HepG2 (cell line): ENCODE results near the gene AMBRA1. TPM values are rescaled to one million over a fixed set of nuclear protein-coding genes. Genes with fewer than 3 reads are reported as not detected.
A peak's percentile ranks its signal among the peaks of the same experiment; 100 is the strongest.

ENCODE experiments used
- ATAC-seq: fragments of 200-7000 bp; cut with Tn5 transposase; 3 replicates; pipeline ENCODE4 v1.9.1; 2020; ENCODE audit warnings: mild to moderate bottlenecking, moderate library complexity
- BruUV-seq: library from RNA; stranded (reverse); fragments of 400-500 nt; replicated peaks from 2 replicates; lab custom pipeline; 2021; lab: Mats Ljungman, UMichigan
- CTCF ChIA-PET: fragments of 300-600 bp; formaldehyde crosslinking; extraction: SDS; loops from one replicate; lab custom pipeline; 2021; ENCODE audit warnings: low total read pairs, inconsistent platforms, low intra/inter-chr PET ratio; lab: Yijun Ruan, JAX
- POLR2A ChIA-PET: fragments of 350-600 bp; sonication (Branson Sonifier 250); formaldehyde crosslinking; loops from one replicate; lab custom pipeline; 2020; ENCODE audit warnings: antibody characterized with exemption, inconsistent platforms; lab: Yijun Ruan, JAX
- DNase-seq: peaks from one replicate; pipeline ENCODE4 v3.0.0-alpha.2; 2015; ENCODE audit warnings: low spot score
- FAIRE-seq: peaks from 3 replicates; lab custom pipeline; 2011; peaks lifted over from hg19 to GRCh38; lab: Jason Lieb, UNC
- H2AFZ ChIP-seq: one replicate; pipeline ENCODE4 v1.6.1; 2011; ENCODE audit warnings: low read length, inconsistent platforms
- H3K27ac ChIP-seq: fragments of 300-600 bp; 3 replicates; pipeline ENCODE4 v1.8.0; 2011; ENCODE audit warnings: mixed run types, mild to moderate bottlenecking, mixed read lengths, low read length, inconsistent platforms; ENCODE audit not compliant: insufficient read depth; ENCODE audit errors: extremely low read length
- H3K27me3 ChIP-seq, 2 experiments: fragments of 200-600 bp in 1 of 2; 2 replicates in 1 of 2; 3 replicates in 1 of 2; pipeline versions ENCODE4 v1.6.0 to v1.8.0; 2011; ENCODE audit warnings: low read length in 2 of 2, mild to moderate bottlenecking in 2 of 2, moderate library complexity in 2 of 2, inconsistent platforms in 1 of 2; ENCODE audit not compliant: insufficient read depth in 2 of 2, control insufficient read depth in 1 of 2
- H3K36me3 ChIP-seq, 2 experiments: fragments of 200-600 bp in 1 of 2; replicated peaks in 1 of 2; 2 replicates in 1 of 2; 3 replicates in 1 of 2; pipeline versions ENCODE4 v1.5.1 to v1.8.0; 2011; ENCODE audit warnings: low read length in 2 of 2, inconsistent platforms in 1 of 2; ENCODE audit not compliant: insufficient read depth in 2 of 2, control insufficient read depth in 1 of 2
- H3K4me1 ChIP-seq: 2 replicates; pipeline ENCODE4 v1.5.1; 2012; ENCODE audit warnings: low read length, inconsistent platforms; ENCODE audit not compliant: insufficient read depth
- H3K4me2 ChIP-seq: 2 replicates; pipeline ENCODE4 v1.6.0; 2011; ENCODE audit warnings: low read depth, low read length, inconsistent platforms
- H3K4me3 ChIP-seq, 3 experiments: fragments of 200-600 bp in 1 of 3; sonication (generic), shearing (Covaris generic) in 1 of 3; replicated peaks in 1 of 3; 2 replicates each; pipeline ENCODE4 v1.5.1; 2011 to 2016; ENCODE audit warnings: low read length in 3 of 3, inconsistent platforms in 2 of 3, low read depth in 2 of 3, mild to moderate bottlenecking in 2 of 3, control low read depth in 1 of 3, mixed read lengths in 1 of 3; ENCODE audit not compliant: insufficient read depth in 1 of 3
- H3K79me2 ChIP-seq: one replicate; pipeline ENCODE4 v1.6.1; 2011; ENCODE audit warnings: low read length, inconsistent platforms; ENCODE audit not compliant: insufficient read depth
- H3K9ac ChIP-seq: 2 replicates; pipeline ENCODE4 v1.6.0; 2011; ENCODE audit warnings: mild to moderate bottlenecking, low read depth, low read length, inconsistent platforms; ENCODE audit not compliant: insufficient read depth
- H3K9me3 ChIP-seq: 2 replicates; pipeline ENCODE4 v1.5.1; 2012; ENCODE audit warnings: mild to moderate bottlenecking, low read length
- H4K20me1 ChIP-seq: 2 replicates; pipeline ENCODE4 v1.6.0; 2011; ENCODE audit warnings: inconsistent platforms, mild to moderate bottlenecking, low read length, moderate library complexity; ENCODE audit not compliant: insufficient read depth
- FOXO1 ChIP-seq: sonication (generic); formaldehyde crosslinking; IDR thresholded peaks from 2 replicates; pipeline ENCODE4 v1.4.0; 2020; ENCODE audit warnings: missing genetic modification reagents
- GZF1 ChIP-seq: sonication (generic); formaldehyde crosslinking; IDR thresholded peaks from 2 replicates; pipeline ENCODE4 v1.5.1; 2020; ENCODE audit warnings: mild to moderate bottlenecking, missing genetic modification reagents
- KLF12 ChIP-seq: sonication (generic); formaldehyde crosslinking; IDR thresholded peaks from 2 replicates; pipeline ENCODE4 v1.4.0; 2020; ENCODE audit warnings: missing genetic modification reagents, borderline replicate concordance
- POLR2AphosphoS5 ChIP-seq: IDR thresholded peaks from 2 replicates; pipeline ENCODE4 v1.6.1; 2012; ENCODE audit warnings: low read depth, low read length
- RARA ChIP-seq: IDR thresholded peaks from 2 replicates; pipeline ENCODE4 v1.6.1; 2016; ENCODE audit warnings: missing genetic modification reagents, missing compliant biosample characterization
- SP140L ChIP-seq: sonication (generic); formaldehyde crosslinking; IDR thresholded peaks from 2 replicates; pipeline ENCODE4 v1.4.0; 2020; ENCODE audit warnings: missing genetic modification reagents, borderline replicate concordance
- TFDP1 ChIP-seq: IDR thresholded peaks from 2 replicates; pipeline ENCODE4 v1.6.1; 2016; ENCODE audit warnings: missing compliant biosample characterization, missing genetic modification reagents, borderline replicate concordance
- XBP1 ChIP-seq: sonication (generic); formaldehyde crosslinking; IDR thresholded peaks from 2 replicates; pipeline ENCODE4 v1.5.0; 2020; ENCODE audit warnings: missing genetic modification reagents
- ZBTB42 ChIP-seq: sonication (generic); formaldehyde crosslinking; IDR thresholded peaks from 2 replicates; pipeline ENCODE4 v1.5.0; 2020; ENCODE audit warnings: mild to moderate bottlenecking, missing genetic modification reagents
- ZNF121 ChIP-seq: sonication (generic); formaldehyde crosslinking; IDR thresholded peaks from 2 replicates; pipeline ENCODE4 v1.5.0; 2020; ENCODE audit warnings: mild to moderate bottlenecking, missing genetic modification reagents
- ZNF232 ChIP-seq: sonication (generic); formaldehyde crosslinking; IDR thresholded peaks from 2 replicates; pipeline ENCODE4 v1.4.0; 2020; ENCODE audit warnings: missing genetic modification reagents, borderline replicate concordance
- ZNF3 ChIP-seq: IDR thresholded peaks from 2 replicates; pipeline ENCODE4 v1.7.0; 2017; ENCODE audit warnings: inconsistent platforms
- ZNF317 ChIP-seq: sonication (generic); formaldehyde crosslinking; IDR thresholded peaks from 2 replicates; pipeline ENCODE4 v1.5.0; 2020; ENCODE audit warnings: mild to moderate bottlenecking, missing genetic modification reagents
- ZNF34 ChIP-seq: sonication (generic); formaldehyde crosslinking; IDR thresholded peaks from 2 replicates; pipeline ENCODE4 v1.4.0; 2020; ENCODE audit warnings: mild to moderate bottlenecking, missing genetic modification reagents, borderline replicate concordance
- ZNF549 ChIP-seq: sonication (generic); formaldehyde crosslinking; IDR thresholded peaks from 2 replicates; pipeline ENCODE4 v1.5.0; 2020; ENCODE audit warnings: missing genetic modification reagents
- ZNF629 ChIP-seq: sonication (generic); formaldehyde crosslinking; conservative IDR thresholded peaks from 2 replicates; pipeline ENCODE4 v1.5.0; 2020; ENCODE audit warnings: missing genetic modification reagents
- ZNF780A ChIP-seq: sonication (generic); formaldehyde crosslinking; IDR thresholded peaks from 2 replicates; pipeline ENCODE4 v1.8.0; 2022; ENCODE audit warnings: mild to moderate bottlenecking, missing genetic modification reagents, moderate library complexity
- ZNF891 ChIP-seq: sonication (generic); formaldehyde crosslinking; IDR thresholded peaks from 2 replicates; pipeline ENCODE4 v1.5.0; 2020; ENCODE audit warnings: mild to moderate bottlenecking, missing genetic modification reagents
- ZSCAN22 ChIP-seq: sonication (generic); formaldehyde crosslinking; IDR thresholded peaks from 2 replicates; pipeline ENCODE4 v1.4.0; 2020; ENCODE audit warnings: mild to moderate bottlenecking, missing genetic modification reagents
- WGBS: methylation state at CpG from one replicate; pipeline ENCODE4 v1.1.6; 2017; ENCODE audit warnings: low lambda C conversion rate; 5-methylcytosine and 5-hydroxymethylcytosine counted together
- in situ Hi-C: cut with HindIII; loops from 2 replicates; pipeline ENCODE4 v1.10.0; 2017; ENCODE audit warnings: low pct_unique_long_range_greater_than_20kb; ENCODE audit not compliant: extremely low pct_ligation_motif_present
- intact Hi-C: fragments of 100-400 bp; cut with micrococcal nuclease; formaldehyde crosslinking; loops from one replicate; pipeline ENCODE4 v1.10.0; 2022; ENCODE audit not compliant: unreplicated experiment
- polyA plus RNA-seq, 8 experiments: library from polyadenylated mRNA; depleted of rRNA in 3 of 8; stranded (reverse) in 7 of 8; unstranded in 1 of 8; fragments of >200 nt; fragmentation: Illumina TruSeq in 4 of 8; extraction: Trizol in 4 of 8; gene quantifications; 2 replicates each; pipeline versions ENCODE4 v1.2.1 to v1.2.3, GENCODE V29; 2011 to 2016; ENCODE audit warnings: low read depth in 4 of 8, missing spikeins in 1 of 8, mixed read lengths in 1 of 8; ENCODE audit not compliant: insufficient read depth in 1 of 8
- total RNA-seq, 5 experiments: library from RNA; depleted of rRNA; stranded (reverse); fragments of >200 nt; fragmentation: Illumina TruSeq; extraction: Trizol; gene quantifications; 2 replicates each; pipeline ENCODE4 v1.2.3, GENCODE V29; 2016; ENCODE audit warnings: low read depth in 1 of 5
- TF ChIP-seq, protein P1 (sequence below): sonication (generic); formaldehyde crosslinking; IDR thresholded peaks from 2 replicates; pipeline ENCODE4 v1.4.0; 2020; ENCODE audit warnings: low read depth, mild to moderate bottlenecking, missing genetic modification reagents

AMBRA1 gene
- total and polyA plus RNA-seq, 2 of the 13 experiments (the other 11 are each of a cell fraction or from before 2014, with no cell fraction given), result 15.7 to 26.0 TPM

DNA sequence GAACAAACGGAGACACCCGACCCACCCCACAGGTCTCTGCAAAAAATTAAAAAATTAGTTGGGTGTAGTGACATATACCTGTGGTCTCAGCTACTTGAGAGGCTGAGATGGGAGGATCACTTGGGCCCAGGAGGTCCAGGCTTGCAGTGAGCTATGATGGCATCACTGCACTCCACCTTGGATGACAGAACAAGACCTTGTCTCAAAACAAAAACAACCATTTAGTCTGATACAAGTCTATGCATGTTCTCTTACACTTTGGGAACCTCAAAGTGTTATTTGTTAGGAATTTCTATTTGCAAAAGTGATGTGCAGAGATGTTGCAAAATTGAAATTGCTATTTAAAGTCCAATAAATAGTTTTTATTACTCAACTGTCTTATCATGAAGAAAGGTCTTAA is 37.9 kb upstream of the AMBRA1 start:
- no TSS peak for BruUV-seq
- POLR2A ChIA-PET, result no interaction called here

DNA sequence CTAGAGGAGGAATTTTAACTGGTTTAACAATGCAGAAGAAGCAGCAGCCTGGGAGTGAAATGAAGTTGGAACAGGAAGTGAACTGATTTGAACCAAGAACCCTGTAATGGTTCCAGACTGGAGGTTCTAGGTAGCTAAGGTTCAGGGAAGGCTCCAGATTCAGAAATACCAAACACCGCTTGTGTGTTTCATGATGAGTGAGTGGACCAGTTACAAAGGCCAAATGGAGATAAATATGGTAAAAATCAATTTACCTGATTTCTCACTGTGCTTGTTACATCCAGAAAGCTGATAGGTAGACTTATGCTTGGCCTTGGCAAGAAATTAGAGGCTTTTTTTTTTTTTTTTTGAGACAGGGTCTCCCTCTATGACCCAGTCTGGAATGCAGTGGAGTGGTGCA is 36.4 kb upstream of the AMBRA1 start:
- peaks cover 6% of the 10 kb centered on the region for H3K79me2 ChIP-seq
- H2AFZ ChIP-seq, result no peak overlapping the region
- TF ChIP-seq KLF12 (no peak), ZBTB42 (no peak), RARA (CRISPR knock-in tag) (0 out of 2 replicates have a peak, but pooled peaks have one; percentile 15), ZNF317 (CRISPR knock-in tag) (no peak), ZNF34 (no peak), ZNF629 (CRISPR knock-in tag) (no peak), FOXO1 (CRISPR knock-in tag) (no peak), ZSCAN22 (no peak), ZNF121 (CRISPR knock-in tag) (no peak), ZNF232 (CRISPR knock-in tag) (no peak), POLR2AphosphoS5 (no peak), XBP1 (CRISPR knock-in tag) (no peak), GZF1 (CRISPR knock-in tag) (0 out of 2 replicates have a peak, but pooled peaks have one; percentile 69)
- TF ChIP-seq, protein P1, sequence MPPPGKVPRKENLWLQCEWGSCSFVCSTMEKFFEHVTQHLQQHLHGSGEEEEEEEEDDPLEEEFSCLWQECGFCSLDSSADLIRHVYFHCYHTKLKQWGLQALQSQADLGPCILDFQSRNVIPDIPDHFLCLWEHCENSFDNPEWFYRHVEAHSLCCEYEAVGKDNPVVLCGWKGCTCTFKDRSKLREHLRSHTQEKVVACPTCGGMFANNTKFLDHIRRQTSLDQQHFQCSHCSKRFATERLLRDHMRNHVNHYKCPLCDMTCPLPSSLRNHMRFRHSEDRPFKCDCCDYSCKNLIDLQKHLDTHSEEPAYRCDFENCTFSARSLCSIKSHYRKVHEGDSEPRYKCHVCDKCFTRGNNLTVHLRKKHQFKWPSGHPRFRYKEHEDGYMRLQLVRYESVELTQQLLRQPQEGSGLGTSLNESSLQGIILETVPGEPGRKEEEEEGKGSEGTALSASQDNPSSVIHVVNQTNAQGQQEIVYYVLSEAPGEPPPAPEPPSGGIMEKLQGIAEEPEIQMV, result no peak
- no peak overlapping the region for H3K27ac ChIP-seq
- DNase-seq (no peak), FAIRE-seq (no peak), ATAC-seq (no peak)
- no peak overlapping the region for H3K4me2 ChIP-seq
- in situ Hi-C loops, result no loop called here
- no TSS peak for BruUV-seq
- CTCF ChIA-PET, result no interaction called here
- H3K4me3 ChIP-seq, result no peak overlapping the region
- H3K4me1 ChIP-seq, result peaks cover 32% of the 10 kb centered on the region
- H4K20me1 ChIP-seq, result no peaks in the 10 kb centered on the region
- intact Hi-C loops, result no loop called here
- H3K27me3 ChIP-seq, result no peaks in the 10 kb centered on the region
- H3K9me3 ChIP-seq, result no peaks in the 10 kb centered on the region
- WGBS, result 100% methylated on average over 1 of the region's 1 CpG
- no peak overlapping the region for H3K9ac ChIP-seq
- POLR2A ChIA-PET, result interaction anchor here (1.1 kb wide), 1 partner anchor 89 kb away, joined by 3 read pairs; the partner anchor contains the start of gene F2
- peaks cover 9 to 40% of the 10 kb centered on the region in 2 experiments; a peak in 4 of 5 replicates for H3K36me3 ChIP-seq

More for the DNA sequence above, 37.9 kb upstream of the AMBRA1 start:
- H3K27me3 ChIP-seq, result no peaks in the 10 kb centered on the region
- no peak overlapping the region for H3K9ac ChIP-seq
- peaks cover 5% of the 10 kb centered on the region for H3K79me2 ChIP-seq
- no peak for ATAC-seq
- FAIRE-seq, result no peak
- in situ Hi-C loops, result no loop called here
- no peaks in the 10 kb centered on the region for H3K9me3 ChIP-seq
- no peak for DNase-seq
- no peak for TF ChIP-seq TFDP1 (CRISPR knock-in tag)
- TF ChIP-seq ZNF3, result no peak
- no peak for TF ChIP-seq ZNF549 (CRISPR knock-in tag)
- no peak for TF ChIP-seq ZNF891
- TF ChIP-seq XBP1 (CRISPR knock-in tag), result no peak
- TF ChIP-seq SP140L (CRISPR knock-in tag), result no peak
- TF ChIP-seq ZNF780A, result no peak
- 95% methylated on average over 2 of the region's 2 CpGs for WGBS
- no peak overlapping the region for H3K27ac ChIP-seq
- no peak overlapping the region for H3K4me2 ChIP-seq
- intact Hi-C loops, result no loop called here
- H3K4me1 ChIP-seq, result peaks cover 26% of the 10 kb centered on the region
- H2AFZ ChIP-seq, result no peak overlapping the region
- CTCF ChIA-PET, result no interaction called here
- no peak overlapping the region for H3K4me3 ChIP-seq
- no peaks in the 10 kb centered on the region for H4K20me1 ChIP-seq
- H3K36me3 ChIP-seq, result peaks cover 7 to 42% of the 10 kb centered on the region in 2 experiments; a peak in 4 of 5 replicates
